ENCODE measurements around the gene COMMD3.

The COMMD3 gene

DNA sequence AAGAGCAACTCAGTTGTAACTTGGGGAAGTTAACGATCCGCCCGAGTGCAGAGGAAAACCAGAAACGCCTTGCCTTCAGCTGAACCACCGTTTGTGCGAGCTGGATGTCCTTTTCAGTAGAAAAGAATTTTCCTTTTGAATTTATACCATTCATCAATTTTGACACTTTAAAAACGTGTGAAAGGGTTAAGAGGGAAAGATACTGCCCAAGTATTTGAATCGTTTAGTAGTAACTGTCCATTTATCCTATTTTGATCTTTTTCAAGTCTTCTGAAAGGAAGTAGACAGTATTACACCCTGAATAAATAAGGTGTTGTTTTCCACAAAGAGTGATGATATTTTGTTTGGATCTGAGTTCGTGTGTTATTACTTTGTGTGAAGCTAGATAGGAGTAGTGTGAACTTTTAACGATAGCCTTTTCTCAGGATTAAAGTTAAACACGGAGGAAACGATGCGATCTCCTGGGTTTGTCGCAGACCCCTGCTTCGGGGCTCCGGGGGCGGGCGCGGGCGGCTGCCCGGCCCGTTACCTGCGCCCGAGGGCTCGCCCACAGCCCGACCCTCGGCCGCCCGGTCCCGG lies 3.9 kb downstream of the COMMD3 start:
- no peak for DNase-seq

DNA sequence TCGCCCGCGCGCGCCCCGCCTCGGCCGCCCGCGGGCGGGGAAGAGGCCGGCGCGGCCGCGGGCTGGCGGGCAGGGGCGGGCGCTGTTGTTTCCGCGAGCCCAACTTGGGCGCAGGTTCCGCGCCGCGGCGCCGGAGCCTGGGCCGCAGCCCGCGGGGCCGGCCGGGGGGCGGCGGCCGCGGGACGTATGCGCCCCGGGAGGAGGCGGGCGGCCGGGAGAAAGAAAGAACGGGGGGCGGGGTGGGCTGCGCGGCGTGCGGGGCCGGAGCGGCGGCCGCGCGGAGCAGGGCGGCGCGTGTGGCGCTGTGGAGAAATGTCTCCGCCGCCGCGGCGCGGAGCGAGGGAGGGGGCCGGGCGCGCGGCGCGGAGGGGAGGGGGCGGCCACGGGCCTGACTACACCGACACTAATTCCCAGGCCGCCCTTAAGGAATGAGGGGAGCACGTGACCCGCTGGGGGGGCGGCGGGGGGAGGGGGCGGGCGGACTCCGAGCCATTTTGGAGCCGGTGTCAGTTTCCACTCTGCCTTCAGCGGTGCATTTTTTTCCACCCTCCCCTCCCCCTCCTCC lies 4.5 kb downstream of the COMMD3 start, which contains the start of gene BMI1:
BMI1 (plus strand) TSS at position 509 of the 565 bp plus-strand sequence. CDS start 5,351 bp downstream, outside the sequence.
- peak; percentile 90 for DNase-seq

DNA sequence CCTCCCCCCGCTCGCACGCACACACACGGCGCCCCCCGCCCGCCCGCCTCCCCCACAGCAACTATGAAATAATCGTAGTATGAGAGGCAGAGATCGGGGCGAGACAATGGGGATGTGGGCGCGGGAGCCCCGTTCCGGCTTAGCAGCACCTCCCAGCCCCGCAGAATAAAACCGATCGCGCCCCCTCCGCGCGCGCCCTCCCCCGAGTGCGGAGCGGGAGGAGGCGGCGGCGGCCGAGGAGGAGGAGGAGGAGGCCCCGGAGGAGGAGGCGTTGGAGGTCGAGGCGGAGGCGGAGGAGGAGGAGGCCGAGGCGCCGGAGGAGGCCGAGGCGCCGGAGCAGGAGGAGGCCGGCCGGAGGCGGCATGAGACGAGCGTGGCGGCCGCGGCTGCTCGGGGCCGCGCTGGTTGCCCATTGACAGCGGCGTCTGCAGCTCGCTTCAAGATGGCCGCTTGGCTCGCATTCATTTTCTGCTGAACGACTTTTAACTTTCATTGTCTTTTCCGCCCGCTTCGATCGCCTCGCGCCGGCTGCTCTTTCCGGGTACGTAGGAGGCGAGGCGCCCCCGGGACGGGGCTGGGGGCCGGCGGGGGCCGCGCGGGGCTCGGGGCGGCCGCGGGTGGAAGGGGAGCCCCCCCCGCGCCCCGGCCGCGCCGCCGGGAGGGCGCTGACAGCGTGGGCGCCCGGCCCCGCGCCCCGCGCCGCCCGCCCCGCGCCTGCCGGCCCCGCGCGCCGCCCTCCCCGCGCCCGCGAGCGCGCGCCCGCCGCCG lies 5.2 kb downstream of the COMMD3 start:
- DNase-seq = peak; percentile 76

DNA sequence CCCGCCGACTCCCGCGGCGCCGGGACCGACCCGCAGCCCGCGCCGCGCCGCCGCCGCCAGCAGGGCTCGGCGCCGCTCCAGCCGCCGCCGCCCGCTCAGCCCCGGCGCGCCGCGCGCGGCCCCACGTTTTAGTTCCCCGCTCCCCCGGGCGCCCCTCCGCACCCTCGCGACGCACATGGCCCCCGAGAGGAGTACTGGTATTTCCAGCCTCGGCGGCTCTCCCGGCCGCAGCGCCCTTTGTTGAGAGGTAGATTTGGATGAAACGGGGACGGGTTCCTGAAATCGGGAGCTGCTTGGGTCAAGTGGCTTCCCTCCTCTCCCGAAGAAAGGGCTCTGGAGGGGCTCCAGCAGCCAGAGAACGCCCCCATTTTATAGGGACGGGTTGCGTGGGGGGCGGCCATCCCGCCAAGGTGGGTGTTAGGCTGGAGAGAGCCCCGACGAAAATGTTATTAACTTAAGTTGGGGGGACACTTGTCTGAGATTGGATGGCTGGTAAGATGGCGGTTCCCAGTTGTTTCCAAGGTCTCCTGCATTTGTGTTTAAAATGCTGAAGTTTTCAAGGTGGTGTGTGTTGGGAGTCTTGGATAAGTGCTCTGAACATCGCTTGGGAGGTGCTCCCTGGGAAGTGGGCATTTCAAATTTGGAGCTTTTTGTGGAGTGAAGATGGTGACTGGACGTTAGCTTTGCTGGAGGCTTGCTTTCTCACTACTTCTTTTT lies 5.9 kb downstream of the COMMD3 start:
- DNase-seq = no peak

DNA sequence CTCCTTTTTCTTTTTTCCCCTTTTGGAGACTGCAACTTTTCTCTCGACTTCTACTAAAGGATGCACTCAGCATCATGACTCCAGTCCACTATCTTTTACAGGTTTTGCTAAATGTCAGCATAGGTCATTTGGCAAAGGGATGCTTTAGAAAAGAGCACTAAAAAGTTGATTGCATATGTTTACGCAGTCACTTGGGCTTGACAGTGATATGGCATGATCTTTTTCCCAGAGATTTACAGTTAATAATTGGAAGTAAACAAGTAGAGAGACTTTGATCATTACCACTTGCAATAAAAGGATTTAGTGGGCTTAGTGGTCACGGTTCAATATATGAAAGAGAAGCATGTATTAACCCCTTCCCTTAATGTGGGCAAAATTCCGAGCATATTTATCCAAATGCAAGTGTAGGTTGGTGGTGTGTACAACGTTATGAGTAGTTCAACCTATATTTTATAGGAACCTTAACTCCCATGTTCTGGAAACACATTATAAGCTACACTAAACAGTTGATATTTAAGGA lies 6.5 kb downstream of the COMMD3 start:
- no peak for DNase-seq

DNA sequence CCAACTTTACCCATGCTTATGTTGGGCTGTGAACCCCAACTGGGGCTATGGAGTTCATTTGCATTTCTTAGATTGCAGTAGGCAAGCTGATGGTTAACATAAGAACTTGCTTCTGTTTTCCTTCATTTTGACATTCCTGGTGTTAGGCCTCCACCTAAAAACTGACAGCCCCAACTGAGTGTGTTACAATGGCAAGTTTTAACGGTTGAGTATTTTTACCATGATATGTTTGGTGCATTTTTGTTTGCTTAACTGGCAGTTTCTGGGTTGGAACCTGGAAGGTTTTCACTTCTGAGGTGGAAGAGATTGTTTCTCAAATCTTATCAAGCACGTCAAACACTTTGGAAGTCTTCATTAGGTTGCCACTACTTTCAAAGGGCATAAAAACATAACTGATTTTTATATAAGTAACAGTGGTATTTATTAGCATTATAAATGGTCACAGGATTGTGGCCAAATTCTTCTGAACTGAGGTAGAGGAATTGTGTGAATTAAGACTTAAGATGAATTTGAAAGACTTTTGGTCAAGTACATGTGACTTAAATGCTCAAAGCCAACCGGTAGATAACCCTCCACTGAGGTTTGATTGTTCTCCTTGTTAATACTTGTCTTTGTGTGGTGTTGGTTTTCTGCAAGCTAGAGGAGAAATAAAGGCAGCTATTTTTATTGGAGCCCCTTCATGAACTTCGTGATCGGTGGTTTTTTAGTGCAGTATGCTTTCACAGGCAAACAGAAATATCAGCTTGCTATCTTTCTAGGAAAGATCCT lies 7.5 kb downstream of the COMMD3 start:
- DNase-seq = no peak

DNA sequence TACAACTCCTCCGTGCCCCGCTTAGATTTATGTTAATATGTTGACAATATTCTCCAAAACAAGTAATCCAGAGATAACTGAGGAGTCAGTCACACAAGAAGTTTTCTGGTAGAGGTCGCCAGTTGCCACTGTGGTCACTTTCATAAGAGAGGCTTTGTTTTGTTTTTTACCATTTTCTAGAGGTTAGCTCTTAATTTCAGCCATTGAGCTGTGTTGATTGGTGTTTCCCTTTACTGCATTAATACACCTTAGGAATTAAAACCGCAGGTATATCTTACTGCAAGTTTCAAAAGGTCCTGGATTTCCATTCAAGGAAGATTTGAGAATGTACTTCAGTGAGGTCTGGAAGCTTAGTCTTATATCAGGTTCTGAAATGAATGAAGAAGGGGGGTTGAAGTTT lies 8.2 kb downstream of the COMMD3 start:
- no peak for DNase-seq

DNA sequence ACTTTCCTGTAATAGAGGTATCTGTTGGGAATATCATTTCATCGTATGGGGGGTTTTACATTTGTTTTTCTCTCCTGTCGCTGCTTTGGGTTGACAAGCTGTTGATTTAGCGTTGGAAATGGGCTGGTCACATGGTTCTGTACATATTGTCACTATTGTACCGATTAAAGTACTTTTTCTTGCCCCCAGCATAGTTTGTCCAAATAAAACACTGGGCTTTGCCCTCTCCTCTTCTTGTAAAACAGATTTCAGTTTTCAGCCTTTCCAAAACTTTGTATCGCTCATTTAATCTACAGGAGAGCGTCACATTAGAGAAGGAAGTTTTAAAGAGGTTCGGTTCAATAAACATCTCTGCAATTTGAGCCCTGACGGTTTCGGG lies 8.7 kb downstream of the COMMD3 start:
- no peak for DNase-seq

DNA sequence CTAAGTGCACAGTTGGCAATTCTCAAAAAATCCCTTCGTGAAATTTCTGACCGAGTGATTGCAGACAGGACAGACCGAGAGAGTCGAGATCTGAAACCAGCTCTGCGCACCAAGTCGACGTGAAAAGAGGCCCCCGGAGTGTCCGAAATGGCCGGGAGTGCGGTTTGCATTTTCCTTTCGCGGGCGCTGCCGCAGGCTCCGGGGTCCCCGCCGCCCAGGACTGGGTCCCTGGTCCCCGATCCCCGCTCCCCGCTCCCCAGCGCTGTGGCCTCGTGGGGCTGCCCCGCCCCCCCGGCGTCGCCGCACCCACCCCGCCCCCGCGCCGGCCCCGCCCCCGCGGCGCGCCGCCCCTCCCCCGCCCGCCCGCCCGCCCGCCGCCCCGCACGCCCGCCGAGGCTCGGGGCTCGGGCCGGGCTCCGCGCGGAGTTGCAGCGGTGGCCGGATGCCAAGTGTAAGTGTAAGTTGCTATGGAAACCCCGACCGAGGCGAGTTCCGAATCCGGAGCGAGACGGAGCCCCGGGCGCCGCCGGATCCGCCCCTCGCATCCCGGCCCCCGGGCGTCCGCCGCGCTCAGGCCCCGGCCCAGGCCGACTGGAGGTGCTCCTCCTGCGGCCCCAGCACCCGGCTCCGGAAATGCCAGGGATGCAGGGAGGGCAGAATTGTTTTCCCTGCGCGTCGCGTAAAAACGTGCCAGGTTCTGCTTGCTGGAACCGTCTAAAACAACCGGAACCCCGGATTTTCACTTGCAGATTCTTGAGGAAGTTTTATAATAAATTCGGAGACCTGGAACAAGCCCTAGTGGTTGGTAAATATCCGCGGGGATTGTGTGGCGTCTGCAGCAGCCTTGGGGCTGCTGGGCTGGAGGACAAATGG lies 9.3 kb downstream of the COMMD3 start:
- peak; percentile 70 for DNase-seq

DNA sequence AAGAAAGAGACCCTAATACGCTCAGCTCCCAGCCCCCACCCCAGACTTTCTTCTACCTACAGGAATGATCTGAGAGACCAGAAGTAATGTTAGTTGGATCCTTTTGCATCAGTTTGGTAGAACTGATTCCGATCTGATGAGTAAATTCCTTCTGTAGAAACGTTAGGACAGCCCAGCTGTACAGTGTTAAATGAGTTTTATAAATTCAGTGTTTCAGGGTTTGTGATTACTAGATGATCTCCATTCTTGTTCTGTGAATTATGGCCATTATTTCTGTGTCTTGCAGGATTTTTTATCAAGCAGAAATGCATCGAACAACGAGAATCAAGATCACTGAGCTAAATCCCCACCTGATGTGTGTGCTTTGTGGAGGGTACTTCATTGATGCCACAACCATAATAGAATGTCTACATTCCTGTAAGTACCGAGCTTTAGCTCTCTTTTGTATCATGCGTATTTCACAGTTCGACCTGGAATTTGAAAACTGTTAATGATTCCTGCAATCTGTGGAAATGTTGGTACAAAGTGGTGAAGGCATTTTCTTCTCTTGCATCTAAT lies 10.0 kb downstream of the COMMD3 start:
- no peak for DNase-seq

DNA sequence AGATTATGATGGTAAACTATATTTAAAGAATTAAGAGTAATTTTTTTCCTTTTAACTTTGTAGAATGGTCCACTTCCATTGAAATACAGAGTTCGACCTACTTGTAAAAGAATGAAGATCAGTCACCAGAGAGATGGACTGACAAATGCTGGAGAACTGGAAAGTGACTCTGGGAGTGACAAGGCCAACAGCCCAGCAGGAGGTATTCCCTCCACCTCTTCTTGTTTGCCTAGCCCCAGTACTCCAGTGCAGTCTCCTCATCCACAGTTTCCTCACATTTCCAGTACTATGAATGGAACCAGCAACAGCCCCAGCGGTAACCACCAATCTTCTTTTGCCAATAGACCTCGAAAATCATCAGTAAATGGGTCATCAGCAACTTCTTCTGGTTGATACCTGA lies 13.0 kb downstream of the COMMD3 start:
- no peak for DNase-seq

DNA sequence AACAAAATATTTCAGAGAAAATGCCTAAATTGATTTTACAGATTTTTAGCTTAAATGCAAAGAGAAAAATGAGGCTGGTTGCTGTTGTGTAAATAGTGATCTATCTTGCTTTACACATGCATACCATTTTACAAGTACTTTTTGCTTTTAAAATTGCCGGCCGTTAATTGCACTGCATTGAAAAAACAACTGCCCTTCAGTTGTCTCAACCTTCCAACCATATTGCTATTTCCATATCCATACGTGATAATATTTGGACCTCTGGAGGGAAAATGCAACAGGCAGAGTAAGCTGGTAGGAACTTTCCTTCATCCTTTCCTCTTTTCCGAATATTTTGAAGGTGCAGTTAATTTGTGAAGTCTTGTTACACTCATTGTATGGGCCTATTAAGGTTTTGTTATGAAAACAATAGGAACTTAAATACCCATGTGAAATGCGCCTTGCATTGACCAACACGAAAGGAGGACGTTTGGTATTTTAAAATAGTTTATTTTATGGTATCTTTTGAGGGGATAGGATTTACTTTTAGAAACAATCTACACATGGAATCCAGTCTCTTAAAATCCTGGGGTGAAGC lies 16.0 kb downstream of the COMMD3 start:
- DNase-seq = no peak

DNA sequence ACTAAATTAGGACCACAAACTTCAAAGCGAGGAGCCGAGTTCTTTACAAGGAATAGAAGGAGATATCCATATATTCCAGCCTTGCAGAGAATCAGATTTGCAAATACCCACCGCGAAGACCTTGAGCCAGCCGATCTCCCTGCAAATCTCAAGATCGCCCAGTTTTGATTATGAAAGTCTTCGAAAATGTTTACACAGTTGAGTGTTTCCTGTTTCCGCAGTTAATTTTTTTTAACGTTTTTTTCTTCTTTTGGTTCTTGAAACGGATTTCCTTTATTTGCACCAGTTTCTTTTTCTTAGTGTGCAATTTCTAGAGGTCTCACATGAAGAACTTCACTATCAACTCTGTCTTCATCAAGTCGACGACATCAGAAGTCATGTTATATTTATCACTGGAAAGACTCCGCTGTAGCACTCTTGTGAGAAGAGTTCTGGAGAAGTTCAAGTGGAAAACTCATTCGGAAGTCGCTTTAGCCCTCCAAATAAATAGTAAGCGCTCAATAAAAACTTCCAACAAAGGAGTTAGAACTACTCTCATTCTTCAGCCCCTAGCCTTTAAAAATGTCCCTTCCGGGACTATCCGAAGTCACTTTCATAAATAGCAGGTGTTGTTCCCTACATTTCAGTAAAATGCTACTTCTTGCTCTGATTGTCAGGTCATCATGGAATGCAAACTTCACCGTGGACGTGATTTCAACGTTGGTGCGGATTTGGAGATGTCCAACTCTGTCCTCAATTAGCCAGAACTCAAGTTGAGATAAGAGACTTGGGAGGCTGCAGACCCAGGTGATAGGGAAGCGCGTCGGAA lies 17.2 kb downstream of the COMMD3 start:
- no peak for DNase-seq

DNA sequence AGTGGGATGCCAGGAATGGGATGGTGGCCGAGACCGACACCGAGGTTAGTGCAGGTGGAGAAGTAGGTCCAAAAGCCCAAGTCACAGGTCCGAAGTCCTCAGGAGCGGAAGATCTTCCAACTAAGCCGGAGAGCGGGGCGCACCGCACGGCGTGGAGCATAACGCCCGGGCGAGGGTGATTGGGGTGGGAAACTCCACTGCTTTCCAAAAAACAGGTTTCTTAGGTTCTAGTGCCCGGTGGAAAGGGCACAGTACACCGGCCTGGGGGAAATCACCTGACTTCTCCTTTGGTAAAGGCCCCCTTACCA lies 17.7 kb downstream of the COMMD3 start:
- DNase-seq = no peak

DNA sequence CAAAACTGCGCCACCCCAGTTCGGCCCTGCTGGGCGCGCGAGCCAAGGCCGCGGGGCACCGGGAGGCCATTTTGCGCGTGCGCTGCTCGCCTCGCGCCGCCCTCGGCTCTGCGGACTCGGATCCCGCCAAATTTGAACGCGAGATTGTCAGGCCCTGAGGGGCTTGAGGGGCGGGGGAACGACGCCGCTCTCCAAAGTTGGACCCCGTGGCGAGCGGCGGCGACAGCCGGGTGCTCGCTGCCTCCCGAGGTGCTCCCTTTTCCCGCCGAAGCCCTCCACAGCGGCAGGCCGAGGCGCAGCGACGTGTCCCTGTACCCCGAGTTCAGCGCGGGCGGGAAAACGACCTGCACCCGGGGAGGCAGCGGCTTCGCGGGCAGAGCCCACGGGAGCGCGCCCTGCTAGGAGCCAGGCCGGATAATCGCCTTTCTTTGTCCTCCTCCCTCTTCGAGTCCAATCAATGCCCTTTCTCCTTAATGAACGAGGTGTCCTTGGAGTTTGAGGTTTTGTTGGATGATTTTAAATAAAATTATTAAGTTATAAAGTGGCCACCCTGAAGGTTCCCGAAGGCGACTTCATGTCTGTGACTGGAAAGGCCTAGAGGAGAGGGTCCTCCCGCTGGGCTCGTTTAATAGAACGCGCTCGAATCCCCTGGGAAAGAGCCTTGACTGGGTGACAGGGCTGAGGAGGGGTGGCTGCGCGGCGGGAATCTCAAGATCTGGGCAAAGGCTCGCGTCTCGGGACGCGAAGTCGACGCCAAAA lies 18.4 kb downstream of the COMMD3 start:
- DNase-seq = no peak

DNA sequence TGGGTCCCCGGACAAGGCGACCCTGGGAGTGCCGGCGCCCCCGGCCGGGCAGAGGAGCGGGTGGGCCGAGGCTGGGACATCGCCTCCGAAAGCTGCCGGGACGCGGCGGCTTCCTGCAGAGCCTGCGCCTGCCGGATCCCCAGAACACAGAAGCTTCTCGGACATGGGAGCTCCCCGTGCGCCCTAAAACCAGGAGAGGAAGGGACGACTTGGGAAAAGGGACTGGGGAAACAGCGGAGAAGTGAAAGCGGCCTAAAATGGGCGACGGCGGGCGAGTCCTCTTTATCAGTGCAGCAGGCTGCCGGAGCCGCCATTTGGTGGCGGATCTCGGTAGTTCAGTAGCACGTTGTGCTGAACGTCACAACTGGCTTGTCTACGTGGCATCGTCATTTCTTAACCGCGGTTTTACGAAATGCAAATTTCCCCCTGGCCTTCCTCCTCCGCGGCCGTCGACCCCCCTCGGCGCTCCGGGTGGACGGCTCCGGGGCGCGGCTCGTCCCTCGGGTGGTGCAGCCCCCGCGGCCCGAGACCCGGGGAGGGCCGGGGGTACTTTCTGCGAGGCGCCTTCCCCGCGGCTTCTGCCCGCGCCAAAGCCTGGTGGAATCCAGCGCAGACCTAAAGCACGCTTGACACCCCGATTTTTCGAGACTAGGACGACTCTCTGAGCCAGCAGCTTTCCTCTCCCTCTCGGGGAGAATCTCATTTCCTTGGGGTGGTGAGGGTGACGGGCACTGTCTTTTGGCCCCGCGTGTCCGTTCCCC lies 19.2 kb downstream of the COMMD3 start:
- peak; percentile 63 for DNase-seq

DNA sequence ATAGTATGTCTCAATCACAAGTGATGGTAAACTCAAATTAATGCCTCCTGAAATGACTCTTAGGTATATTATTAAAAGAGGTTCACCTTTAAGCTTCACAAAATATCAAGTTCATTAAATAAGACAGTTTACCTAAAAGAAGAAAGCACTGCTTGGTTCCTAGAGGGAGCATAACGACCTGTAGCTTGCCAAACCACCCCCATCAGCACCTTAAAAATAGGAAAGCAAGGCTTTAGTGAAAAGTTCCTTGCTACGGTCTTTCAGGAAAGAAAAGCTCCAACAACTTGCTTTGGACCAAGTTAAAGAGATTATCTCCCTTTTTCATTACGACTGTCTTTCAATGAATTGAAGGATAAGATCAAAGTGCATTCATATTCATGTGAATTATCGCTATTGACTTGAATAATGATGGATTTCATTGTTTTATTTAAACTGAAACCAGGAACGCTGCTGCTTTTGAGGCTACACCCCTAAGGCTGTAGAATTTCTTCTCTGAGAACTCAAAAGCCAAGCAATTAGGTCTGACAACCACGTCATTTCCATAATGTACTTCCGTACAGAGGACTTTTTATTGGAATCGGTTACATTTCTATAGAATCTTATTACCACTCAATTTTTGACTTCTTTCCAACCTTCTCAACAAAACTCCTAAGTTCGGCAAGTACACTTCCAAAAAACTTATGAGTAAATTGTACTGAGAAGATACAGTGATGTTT lies 22.2 kb downstream of the COMMD3 start:
- no peak for DNase-seq

DNA sequence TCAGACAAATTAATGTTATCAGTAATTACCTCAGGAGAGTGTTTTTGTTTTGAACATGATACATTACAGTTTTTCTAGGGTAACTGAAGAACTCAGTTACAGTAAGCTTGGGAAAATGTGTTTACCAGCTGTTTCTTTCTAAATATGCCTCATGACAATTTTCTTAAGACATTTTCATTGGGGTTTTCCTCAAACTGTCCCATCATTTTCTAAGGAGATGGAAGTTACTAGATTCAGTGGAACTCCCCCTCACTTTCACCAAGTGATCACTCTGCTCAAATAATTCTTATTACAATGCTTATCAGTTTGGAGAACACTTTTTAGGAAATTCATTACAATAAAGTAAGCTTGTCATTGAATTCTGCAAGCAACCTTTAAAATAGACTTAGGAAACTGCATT lies 22.7 kb downstream of the COMMD3 start:
- no peak for DNase-seq

Data from fibroblast of skin of scalp (primary cell).